Frontal cortex (tissue), 4 donors: ENCODE measurements around the gene RAB14. TPM values are rescaled to one million over a fixed set of nuclear protein-coding genes. Genes with fewer than 3 reads are reported as not detected.
A peak's percentile ranks its signal among the peaks of the same experiment; 100 is the strongest.

Experiments
- DNase-seq, 2 donors: peaks; one replicate each; pipeline ENCODE4 v3.0.0; 2012; ENCODE audit warnings: low spot score in 2 of 2
- FAIRE-seq: peaks from 2 replicates; lab custom pipeline; 2012; peaks lifted over from hg19 to GRCh38; lab: Jason Lieb, UNC
- total RNA-seq: library from RNA; depleted of rRNA; stranded (reverse); fragments of >200 nt; gene quantifications from one replicate; pipeline ENCODE4 v1.2.3, GENCODE V29; 2014
- donor health status: control.
- donor health status: control.
- donor health status: control.

The RAB14 gene
- total RNA-seq, 1 donor from 2014 or later = 56.3 TPM

- no peak for FAIRE-seq
- no peak for DNase-seq
Measured at GRCh38 chr9:121220996-121221663, 19.5 kb upstream of the RAB14 start.

DNA sequence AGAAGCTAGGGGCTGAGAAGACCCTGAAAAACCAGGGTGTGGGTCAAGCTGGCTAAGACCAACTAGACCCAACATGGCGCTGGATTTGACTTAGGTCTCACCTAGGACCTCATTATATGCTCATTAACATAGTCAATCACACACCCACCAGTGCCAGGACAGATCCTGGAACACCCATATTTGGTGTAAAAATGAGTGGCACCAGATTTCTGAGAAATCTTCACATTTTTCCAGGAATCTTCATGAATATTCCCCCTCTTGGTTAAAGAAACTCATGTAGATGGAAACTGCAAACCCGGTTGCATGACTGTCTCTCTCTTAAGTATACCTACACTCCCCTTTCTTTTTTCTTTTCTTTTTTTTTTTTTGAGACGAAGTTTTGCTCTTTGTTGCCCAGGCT is 17.9 kb upstream of the RAB14 start:
- FAIRE-seq = no peak
- no peak for DNase-seq

- DNase-seq (no peak), FAIRE-seq (no peak)
Measured at GRCh38 chr9:121218357-121219027, 16.8 kb upstream of the RAB14 start.

DNA sequence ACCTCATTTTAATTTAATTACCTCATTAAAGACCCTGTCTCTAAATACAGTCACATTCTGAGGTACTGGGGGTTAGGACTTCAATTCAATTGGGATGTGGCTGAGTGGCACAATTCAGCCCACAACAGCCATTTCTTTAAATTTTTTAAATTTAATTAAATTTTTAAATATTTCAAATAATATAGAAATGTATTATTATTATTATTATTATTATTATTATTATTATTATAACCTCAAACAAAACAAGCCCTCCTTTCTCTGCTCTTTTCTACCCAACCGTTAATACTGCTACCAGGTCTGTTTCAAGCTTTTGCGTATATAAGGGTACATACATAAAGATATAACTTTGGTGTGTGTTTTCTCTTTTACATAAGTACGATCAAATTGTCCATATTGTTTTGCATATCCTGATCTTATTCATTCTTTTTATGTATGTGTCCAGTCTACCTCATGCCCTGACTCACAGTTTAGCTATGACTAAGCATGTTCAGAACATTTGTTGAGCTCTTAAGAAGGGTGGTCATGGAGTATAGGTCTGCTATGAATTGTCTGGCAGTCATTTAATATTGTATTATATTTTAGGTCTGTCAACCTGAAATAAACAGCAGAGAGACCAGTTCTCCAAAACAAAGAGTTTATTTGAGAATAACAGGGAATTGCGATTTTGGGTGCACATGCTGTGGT is 16.1 kb upstream of the RAB14 start:
- no peak for DNase-seq
- FAIRE-seq = no peak

- FAIRE-seq = no peak
Measured at GRCh38 chr9:121216271-121216805, 14.7 kb upstream of the RAB14 start.

DNA sequence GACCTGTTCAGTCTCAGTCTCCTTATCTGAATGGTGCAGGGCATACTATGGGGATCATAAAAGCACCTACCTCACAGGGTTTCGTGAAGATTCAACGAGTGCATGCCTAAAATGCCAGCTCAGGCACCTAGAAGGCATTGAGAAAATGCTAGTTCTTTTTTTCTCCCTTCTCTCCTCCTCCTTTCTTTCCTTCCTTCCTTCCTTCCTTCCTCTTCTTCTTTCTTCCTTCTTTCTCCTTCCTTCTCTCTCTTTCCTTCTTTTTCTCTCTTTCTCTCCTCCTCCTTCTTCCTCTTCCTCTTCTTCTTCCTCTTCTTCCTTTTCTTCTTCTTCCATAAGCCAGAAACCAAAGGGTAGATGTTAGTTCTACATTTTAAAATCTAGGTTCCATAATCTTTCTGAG is 12.3 kb upstream of the RAB14 start:
- FAIRE-seq (no peak), DNase-seq (no peak)

More at GRCh38 chr9:121216271-121216805, 14.7 kb upstream of the RAB14 start:
- DNase-seq = no peak

GRCh38 chr9:121213136-121213806 is 11.6 kb upstream of the RAB14 start:
- no peak for FAIRE-seq
- peak; percentile 48 to 75 for DNase-seq

- DNase-seq (no peak), FAIRE-seq (no peak)
Measured at GRCh38 chr9:121210536-121210935, 8.9 kb upstream of the RAB14 start.

GRCh38 chr9:121207371-121207940 is 5.8 kb upstream of the RAB14 start:
- FAIRE-seq (no peak), DNase-seq (no peak)

GRCh38 chr9:121206516-121207370 is 5.1 kb upstream of the RAB14 start:
- DNase-seq (no peak), FAIRE-seq (no peak)

GRCh38 chr9:121204611-121205010 is 2.9 kb upstream of the RAB14 start:
- DNase-seq (no peak), FAIRE-seq (no peak)

DNA sequence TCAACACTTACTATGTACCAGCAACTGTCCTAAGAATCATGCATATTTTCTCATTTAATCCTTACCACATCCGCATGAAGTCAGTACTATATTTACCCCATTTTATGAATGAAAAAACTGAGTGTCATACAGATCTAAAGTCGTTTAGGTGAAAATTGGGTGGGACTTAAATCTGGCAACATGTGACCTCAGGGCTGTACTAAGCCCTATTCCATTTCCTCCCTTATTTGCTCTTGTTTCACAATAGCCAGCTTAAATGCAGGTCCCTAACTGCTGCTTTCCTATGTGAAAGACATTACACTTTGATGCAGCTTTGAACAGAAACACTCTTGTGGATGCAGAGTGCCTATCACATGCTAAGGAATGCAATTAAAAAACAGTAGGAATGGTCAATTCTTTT is 2.5 kb upstream of the RAB14 start:
- FAIRE-seq (no peak), DNase-seq (no peak)

GRCh38 chr9:121201045-121201737 is 478 bp downstream of the RAB14 start:
- peak; percentile 49 to 52 for DNase-seq
- FAIRE-seq = no peak

DNA sequence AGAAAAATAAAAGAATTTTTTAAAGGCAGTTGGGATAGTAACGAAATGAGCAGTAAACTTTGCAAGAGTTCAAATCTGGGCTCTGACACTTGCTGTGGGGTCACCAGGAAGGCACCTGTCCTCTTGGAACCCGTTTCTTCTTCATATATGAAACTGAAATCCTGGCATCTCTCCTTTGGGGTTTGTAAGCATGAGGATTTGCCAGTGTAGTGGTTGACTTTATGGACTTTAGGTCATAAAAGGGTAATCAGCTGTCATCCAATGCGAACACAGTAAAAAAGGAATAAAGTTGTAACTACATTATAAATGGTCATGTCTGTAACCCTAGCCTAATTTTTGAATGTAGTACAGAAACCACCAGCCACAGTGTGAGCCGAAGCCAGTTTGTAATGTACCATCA is 1.3 kb downstream of the RAB14 start:
- FAIRE-seq (no peak), DNase-seq (no peak)

DNA sequence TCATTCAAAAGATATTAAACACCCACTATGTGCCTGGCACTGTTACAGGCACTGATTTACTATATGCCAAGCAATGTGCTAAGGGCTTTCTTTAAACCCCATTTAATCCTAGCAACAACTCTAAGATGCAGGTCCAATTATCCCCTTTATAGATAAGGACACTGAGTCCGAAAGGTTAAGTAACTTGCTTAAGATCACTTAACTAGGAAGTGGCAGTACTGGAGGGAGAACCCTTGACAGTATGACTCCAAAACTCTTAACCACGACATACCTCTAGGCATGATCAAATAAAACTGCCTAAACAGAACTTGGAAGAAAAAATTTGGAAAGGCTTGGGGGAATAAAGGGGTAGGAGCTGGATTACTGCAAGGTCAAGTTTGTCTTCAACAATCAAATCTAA is 1.7 kb downstream of the RAB14 start:
- FAIRE-seq = no peak
- DNase-seq = no peak

DNA sequence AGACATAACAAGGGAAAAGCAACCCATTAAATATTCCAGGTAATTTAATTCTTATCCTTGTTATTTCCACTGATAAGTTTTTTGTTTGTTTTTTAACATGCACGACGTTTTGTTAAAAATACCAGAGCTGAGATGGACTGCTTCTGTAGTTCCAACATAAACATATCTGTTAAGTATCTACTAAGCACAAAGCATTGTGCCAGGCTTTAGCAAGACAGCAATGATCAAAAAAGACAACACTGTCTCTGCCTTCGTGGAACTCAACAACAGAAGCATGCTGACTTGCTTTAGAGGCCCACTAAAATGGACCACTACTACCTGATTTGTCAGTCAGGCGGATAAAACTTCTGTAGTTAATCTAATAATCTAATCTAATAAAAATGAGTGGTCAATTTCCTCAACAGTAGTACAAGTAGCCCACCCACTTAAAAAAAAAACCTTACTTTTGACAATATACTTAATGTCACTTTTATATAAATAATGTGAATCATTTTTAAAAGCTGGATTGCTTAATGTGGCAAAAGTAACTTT is 3.1 kb downstream of the RAB14 start:
- DNase-seq (no peak), FAIRE-seq (no peak)

DNA sequence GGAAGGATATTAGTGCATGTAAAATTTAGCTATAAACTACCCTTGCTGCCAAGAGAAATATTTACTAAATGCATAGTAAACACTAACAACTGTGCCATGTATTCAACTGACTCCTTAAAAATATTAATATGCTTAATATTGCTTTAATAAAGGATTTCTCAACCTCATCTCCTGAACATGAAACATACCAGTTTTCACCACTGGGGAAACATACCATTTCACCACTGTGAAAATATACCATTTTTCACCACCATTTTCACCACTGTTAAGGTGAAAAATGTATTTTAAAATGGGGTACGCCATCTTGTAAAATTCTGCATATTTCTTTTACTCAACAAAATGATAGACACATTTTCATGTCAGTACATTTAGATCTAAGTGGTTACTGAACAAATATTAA is 4.5 kb downstream of the RAB14 start:
- FAIRE-seq (no peak), DNase-seq (no peak)

GRCh38 chr9:121196389-121196788 is 5.3 kb downstream of the RAB14 start:
- no peak for DNase-seq
- no peak for FAIRE-seq
